Activated CD4-positive, alpha-beta T cell treated with anti-CD3 and anti-CD28 coated beads for 1 hour (primary cell): Measurements from ENCODE around the gene NCK2.

Experiments
- DNase-seq: peaks from one replicate; pipeline ENCODE4 v3.0.0-alpha.2; 2020

Gene NCK2

DNA sequence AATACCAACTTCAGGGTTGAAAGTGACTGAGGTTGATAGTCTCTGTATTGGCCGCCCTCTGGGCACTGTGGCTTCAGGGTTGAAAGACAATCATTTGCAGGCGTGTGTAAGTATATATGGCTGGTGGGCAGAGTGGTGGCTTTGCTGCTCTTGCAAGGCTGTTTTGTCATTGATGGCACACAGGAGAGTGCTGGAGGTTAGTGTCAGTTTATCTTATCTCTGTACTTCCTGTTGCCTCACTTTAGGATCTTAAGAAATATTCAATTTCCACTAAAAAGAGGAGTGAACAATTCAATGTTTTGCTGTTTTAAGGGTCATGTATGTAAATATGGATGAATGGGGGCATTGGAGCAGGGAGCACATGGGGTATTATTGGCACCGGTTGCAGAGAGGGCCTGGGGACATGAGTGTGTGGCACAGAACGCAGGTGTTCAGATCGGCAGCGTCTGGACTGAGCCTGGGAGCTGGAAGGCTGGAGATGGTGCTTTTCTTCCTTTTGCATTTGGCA lies 51.5 kb downstream of the NCK2 start:
- DNase-seq, result no peak

DNA sequence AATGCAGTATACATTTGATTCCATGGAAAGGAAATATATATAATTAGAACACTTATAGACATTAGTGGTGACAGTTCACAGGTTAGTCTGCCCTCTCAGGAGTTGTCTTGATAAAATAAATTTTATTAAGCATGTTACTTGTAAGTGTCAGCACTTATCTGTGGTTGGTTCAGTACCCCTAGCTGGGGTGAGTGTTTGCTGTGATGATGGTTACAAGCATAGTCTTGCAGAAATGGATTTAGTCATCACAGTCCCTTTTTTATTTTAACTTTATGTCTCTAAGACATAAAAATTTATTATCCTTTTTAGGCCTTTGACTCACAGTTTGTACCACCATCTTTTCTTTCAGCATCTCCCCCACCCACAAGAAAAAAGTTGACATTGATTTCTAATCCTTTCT lies 52.1 kb downstream of the NCK2 start:
- no peak for DNase-seq

DNA sequence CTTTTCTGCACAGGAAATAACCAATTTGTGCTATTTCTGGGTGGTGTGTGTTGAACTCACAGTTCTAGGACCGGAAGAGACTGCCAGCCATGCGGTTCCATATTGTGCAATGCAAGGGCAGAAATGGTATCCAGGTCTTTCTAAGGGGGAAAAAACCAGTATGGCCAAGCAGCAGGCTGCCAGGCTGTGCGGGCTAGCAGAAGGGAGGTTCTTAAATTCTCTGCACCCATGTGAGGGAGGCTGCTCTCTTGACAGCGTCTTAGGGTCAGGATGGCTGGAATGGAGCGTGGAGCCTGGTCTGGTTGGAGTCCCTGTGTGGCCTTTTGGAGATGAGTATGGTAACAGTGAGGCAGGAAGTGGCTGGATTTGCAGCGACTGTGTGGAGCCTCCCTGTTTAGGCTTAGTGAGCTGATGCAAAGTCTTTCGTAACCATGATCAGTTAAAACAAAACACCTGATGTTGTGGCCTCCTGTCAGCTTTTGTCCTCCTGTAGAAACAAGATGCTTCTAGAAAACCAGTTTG lies 52.6 kb downstream of the NCK2 start:
- DNase-seq, result no peak

DNA sequence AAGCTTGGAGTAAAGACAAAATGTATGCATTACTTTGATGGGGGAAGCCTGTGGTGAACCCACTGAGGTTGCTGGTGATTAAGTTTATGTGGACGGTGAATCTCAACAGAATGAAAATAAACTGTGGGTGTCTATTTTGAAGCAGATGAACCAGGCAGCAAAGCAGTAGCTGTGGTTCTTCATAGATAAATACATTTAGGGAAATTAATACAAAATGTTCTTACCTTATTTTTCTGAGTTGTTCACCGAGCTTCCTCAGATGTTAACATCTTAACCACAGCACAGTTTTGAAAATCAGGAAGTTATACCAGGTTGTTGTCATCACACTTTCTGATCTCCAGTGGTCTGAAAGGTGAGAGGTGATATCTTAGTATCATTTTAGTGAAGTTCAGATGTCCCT lies 53.9 kb downstream of the NCK2 start:
- no peak for DNase-seq

DNA sequence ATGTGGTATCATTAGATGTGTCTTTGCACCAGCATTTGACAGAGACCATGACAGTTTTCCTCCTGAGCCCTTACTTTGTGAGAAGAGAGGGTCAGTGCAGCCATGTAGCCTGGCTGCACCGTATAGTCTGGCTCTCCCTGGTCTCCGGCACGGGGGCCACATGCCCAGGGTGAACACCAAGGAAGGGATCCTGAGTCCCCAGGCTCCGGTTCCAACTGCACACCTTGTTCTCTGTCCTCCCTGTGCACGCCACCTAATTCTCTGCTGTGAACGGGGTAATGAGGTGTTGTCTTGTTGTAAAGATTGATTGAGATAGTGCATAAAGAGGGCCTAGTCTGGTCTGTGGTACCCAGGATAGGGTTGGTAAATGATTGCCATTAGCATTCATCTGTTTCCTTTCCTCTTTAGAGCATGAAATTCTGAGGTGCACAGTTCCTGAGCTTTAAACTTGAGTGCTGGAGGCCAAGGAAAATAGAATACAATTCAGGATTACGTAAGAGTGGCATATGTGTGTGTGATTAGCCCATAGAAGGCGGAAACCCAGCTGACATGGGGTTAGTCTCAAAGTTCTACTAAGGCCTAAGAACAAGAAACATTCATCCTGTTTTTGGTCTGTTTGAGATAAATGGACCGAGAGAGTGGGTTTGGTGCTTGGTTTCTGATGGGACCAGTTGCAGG lies 55.5 kb downstream of the NCK2 start:
- DNase-seq, result no peak

- DNase-seq, result no peak
Observed at GRCh38 chr2:105800953-105801635, 56.4 kb downstream of the NCK2 start.

DNA sequence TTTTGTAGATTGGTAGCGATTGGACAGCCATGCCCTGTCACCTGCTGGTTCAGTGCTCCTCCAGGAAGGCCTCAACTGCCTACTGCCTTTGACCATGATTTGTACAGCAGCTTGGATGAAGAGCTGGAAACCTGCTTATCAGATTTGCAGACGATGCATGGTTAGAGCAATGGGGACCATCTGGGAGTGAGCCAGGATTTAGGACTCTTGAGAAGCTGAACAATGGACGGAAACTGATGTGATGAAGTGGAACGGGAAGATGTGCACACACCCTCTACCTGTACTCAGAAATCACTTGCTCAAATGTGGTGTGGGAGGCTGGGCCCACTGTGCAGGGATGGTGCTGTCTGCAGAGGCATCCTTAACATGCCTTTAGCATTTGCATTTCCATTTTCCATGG lies 57.2 kb downstream of the NCK2 start:
- no peak for DNase-seq

DNA sequence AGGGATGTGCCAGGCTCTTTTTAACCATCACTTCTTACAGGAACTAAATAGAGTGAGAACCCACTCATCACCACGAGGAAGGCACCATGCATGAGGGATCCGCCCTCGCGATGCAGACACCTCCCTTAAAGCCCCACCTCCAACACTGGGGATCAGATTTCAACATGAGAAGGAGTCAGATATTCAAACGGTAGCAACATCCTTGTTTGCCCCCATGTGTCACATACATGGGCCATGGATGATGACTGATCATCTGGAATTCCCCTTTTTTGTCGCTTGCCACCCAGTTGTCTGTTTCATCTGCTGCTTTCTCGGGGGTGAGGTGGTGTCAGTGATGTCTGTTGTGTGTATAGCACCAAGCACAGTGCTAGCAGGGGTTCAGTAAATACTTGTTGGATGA lies 57.9 kb downstream of the NCK2 start:
- peak; percentile 43 for DNase-seq

- DNase-seq, result no peak
Observed at GRCh38 chr2:105803337-105803736, 58.6 kb downstream of the NCK2 start.

GRCh38 chr2:105803773-105804172 lies 59.1 kb downstream of the NCK2 start:
- no peak for DNase-seq

GRCh38 chr2:105804266-105804665 lies 59.6 kb downstream of the NCK2 start:
- DNase-seq, result no peak

GRCh38 chr2:105806996-105807395 lies 62.3 kb downstream of the NCK2 start:
- no peak for DNase-seq

DNA sequence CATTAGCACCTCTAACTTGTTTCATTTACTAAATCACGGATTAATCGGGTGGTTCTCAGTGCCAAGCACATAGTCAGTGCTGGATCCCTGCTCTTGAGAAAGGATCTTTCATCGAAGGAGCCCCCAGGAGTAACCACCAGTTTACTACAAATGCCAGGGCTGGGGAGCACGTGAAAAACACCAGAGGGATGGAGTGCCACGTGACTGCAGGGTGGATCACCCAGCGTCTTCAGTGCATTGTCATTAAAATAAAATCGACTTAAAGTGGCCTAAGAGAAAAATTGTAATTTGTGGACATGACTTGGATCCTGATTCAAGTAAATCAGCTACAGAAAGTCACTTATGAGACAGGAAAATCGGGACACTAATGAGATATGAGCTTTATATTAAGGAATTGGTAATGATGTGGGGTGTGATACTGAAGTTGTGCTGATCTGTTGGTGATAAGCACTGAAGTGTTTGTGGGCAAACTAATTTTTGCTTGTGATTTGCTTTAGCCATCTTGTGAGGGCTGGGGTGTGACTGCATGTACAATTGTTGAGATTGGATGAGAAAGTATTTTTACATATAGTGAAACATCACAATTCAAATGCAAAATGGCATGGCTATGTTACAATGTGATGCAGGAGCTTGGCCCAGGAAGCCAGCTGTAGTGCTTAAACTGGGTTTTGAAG lies 63.8 kb downstream of the NCK2 start:
- no peak for DNase-seq

DNA sequence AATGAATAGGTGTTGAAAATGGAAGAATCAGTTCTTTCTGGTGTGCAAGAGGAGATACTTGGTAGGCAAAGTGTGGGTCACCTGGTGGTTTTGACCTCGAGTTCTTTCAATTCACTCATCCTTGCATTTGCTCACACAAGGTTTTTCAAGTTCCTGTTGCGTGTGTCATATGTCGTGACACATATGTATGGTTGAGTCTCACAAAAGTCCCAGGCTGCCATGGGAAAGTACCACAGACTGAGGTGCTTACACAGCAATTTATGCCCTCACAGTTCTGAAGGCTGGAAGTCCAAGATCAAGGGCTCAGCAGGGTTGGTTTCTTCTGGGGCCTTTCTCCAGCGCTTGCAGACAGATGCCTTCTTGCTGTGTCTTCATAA lies 64.4 kb downstream of the NCK2 start:
- no peak for DNase-seq

GRCh38 chr2:105809723-105810122 lies 65.0 kb downstream of the NCK2 start:
- no peak for DNase-seq

GRCh38 chr2:105812180-105813044 lies 67.7 kb downstream of the NCK2 start:
- DNase-seq, result no peak

DNA sequence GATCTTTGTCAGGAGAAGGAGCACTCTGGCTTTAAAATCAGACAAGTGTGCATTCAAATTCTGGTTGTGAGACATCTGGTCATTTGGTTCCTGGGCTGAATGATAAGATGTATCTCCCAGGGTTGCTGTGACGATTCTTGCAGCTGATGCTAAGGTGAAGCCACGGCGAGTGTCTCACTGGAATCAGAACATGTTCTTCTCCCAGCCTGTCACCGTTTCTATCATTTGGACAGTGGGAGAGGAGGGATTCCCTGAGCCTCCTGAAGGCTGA lies 68.3 kb downstream of the NCK2 start:
- DNase-seq, result no peak

DNA sequence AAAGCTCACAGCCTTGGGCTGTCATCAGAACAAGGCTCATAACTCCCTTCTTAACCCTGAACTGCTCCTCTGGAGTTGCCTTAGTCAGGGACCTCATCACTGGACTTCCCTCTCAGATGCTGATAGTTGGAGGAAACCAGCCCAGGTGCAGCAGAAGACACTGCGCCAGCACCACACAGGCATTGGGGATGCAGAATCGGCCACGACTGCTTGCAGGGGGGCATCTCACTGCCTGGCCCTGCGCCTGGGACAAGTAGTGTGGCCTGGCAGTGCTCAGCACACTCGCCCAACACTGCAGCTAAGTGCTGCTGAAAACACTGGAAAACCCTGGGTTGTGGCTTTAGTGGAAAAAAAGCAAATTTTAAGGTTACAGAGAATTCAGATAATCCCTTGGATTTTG lies 68.7 kb downstream of the NCK2 start:
- no peak for DNase-seq

- DNase-seq, result no peak
Observed at GRCh38 chr2:105814291-105814940, 69.7 kb downstream of the NCK2 start.

DNA sequence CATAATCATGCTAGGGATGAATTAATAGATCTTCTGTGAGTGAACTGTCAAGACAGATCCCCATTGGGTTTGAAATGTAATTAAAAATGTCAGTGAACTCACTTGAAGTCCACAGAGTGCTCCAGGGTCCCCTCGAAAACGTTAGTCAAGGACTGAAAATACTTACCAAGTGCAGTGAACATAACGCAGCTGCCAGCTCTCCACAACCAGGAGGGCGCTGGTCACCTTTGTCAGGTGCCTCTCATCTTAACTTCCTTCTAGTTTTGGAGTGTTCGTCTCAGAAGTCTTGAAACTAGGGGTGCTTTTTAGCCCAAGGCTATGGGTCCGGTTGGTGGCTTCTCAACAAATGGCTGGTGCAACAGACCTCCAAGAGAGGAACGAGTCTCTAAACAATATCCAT lies 70.7 kb downstream of the NCK2 start:
- DNase-seq, result no peak

DNA sequence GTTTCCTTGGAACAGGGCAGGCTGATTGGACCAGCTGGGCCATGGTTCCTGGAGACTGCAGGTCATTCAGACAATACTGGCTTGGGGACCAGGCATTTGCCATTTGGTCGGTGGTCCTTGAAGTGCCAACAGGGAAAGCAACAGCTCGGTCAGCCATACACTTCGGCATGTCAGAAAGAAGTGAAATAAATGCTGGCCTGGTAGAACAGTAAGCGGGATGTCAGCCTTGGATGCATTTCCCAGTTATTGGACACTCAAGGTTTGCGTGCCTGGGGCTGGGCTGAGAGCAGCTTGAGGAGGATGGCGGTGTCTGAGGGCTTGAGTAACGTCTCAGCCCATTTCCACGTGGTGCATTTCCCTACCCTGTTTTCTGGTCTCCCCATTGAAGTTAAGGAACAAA lies 75.4 kb downstream of the NCK2 start:
- DNase-seq, result no peak

DNA sequence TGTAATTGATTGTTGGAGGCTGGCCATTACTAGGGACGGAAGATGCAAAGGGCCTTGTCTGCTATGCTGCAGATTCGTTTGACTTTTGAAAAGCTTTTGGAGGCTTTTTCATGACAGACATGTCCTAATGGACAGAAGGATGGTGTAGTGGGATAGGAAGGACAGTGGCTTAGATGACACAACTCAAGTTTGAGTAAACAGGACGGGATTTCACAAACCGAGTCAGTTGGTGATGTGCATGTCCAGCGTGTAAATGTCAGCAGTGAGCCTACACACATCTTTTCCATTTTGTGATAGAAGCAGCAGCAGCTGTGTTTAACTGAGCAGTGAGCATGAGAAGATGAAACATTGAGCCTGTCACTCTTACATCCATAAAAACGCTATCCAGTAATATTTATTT lies 76.0 kb downstream of the NCK2 start:
- DNase-seq, result no peak
